Mesothelial cell of epicardium (in vitro differentiated cells): ENCODE data around the gene PPID. TPM values are rescaled to one million over a fixed set of nuclear protein-coding genes. Genes with fewer than 3 reads are reported as not detected.
"Not testable (repeated sequence)": the region's sequence is repeated elsewhere in the genome, so short reads cannot be mapped to it uniquely, and the experiment has no call there.

ENCODE experiments used
- DNase-seq, 2 experiments: peaks; one replicate each; pipeline ENCODE4 v3.0.0; 2021; ENCODE audit warnings: low spot score in 2 of 2; ENCODE audit not compliant: unreplicated experiment in 2 of 2
- H3K27ac Mint-ChIP-seq: 2 replicates; pipeline ENCODE4 v1.8.0; 2021; ENCODE audit warnings: mixed read lengths
- H3K27me3 Mint-ChIP-seq: 2 replicates; pipeline ENCODE4 v1.8.0; 2021; ENCODE audit warnings: low read depth, mixed read lengths
- H3K36me3 Mint-ChIP-seq: 2 replicates; pipeline ENCODE4 v1.8.0; 2021; ENCODE audit warnings: mixed read lengths
- H3K4me1 Mint-ChIP-seq: 2 replicates; pipeline ENCODE4 v1.8.0; 2021; ENCODE audit warnings: mixed read lengths
- H3K4me3 Mint-ChIP-seq: 2 replicates; pipeline ENCODE4 v1.8.0; 2021; ENCODE audit warnings: mild to moderate bottlenecking, moderate library complexity, mixed read lengths
- H3K9me3 Mint-ChIP-seq: 2 replicates; pipeline ENCODE4 v1.8.0; 2021; ENCODE audit warnings: mixed read lengths
- total RNA-seq: library from RNA; stranded (reverse); gene quantifications from 3 replicates; pipeline ENCODE4 v1.2.1, GENCODE V29; 2021
- TF ChIP-seq, protein P1 (sequence below): fragments of 200-600 bp; sonication (generic); IDR thresholded peaks from one replicate; pipeline ENCODE4 v1.5.0; 2021; ENCODE audit warnings: antibody characterized with exemption; ENCODE audit not compliant: unreplicated experiment

Gene PPID
- total RNA-seq, 1 donor from 2014 or later: 20.5 TPM

- Mint-ChIP-seq H3K9me3 (no peaks in the 10 kb centered on the region), H3K4me3 (no peak overlapping the region), H3K27me3 (no peaks in the 10 kb centered on the region), H3K36me3 (peaks cover 11% of the 10 kb centered on the region), H3K4me1 (peaks cover 6% of the 10 kb centered on the region), H3K27ac (no peak overlapping the region)
- TF ChIP-seq, protein P1, sequence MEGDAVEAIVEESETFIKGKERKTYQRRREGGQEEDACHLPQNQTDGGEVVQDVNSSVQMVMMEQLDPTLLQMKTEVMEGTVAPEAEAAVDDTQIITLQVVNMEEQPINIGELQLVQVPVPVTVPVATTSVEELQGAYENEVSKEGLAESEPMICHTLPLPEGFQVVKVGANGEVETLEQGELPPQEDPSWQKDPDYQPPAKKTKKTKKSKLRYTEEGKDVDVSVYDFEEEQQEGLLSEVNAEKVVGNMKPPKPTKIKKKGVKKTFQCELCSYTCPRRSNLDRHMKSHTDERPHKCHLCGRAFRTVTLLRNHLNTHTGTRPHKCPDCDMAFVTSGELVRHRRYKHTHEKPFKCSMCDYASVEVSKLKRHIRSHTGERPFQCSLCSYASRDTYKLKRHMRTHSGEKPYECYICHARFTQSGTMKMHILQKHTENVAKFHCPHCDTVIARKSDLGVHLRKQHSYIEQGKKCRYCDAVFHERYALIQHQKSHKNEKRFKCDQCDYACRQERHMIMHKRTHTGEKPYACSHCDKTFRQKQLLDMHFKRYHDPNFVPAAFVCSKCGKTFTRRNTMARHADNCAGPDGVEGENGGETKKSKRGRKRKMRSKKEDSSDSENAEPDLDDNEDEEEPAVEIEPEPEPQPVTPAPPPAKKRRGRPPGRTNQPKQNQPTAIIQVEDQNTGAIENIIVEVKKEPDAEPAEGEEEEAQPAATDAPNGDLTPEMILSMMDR: no peak
- no peak for DNase-seq
Observed at GRCh38 chr4:158664806-158665205, 58.4 kb downstream of the PPID start.

DNA sequence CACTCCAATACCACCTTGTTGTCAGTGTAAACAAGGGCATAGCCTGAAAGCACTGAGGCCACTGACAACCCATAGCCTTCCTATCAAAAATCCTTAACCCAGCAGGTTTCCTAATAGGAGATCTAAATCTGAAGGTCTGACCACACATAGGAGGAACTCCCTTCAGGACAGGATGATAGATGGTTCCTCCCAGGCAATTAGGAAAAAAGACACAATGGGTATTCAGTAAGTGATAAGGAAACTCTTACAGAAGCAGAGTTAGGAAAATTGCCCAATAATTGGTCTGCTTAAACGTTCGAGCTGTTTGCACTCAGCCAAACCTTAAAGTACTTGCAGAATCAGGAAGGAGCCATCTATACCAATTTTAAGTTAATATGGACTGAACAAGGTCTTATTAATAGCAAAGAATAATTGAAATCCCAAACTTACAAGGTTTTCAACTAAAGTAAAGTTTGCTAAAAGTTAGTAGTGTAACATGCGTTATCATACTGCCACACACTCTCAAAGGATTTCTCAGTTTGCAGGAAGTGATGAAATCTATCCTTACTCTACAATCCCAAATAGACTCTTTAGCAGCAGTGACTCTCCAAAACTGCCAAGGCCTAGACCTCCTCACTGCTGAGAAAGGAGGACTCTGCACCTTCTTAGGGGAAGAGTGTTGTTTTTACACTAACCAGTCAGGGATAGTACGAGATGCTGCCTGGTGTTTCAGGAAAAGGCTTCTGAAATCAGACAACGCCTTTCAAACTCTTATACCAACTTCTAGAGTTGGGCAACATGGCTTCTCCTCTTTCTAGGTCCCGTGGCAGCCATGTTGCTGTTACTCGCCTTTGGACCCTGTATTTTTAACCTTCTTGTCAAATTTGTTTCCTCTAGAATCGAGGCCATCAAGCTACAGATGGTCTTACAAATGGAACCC, 59.2 kb downstream of the PPID start:
- H3K9me3 Mint-ChIP-seq, H3K4me1 Mint-ChIP-seq, DNase-seq, H3K4me3 Mint-ChIP-seq, H3K27ac Mint-ChIP-seq, H3K36me3 Mint-ChIP-seq, H3K27me3 Mint-ChIP-seq: not testable (repeated sequence)

DNA sequence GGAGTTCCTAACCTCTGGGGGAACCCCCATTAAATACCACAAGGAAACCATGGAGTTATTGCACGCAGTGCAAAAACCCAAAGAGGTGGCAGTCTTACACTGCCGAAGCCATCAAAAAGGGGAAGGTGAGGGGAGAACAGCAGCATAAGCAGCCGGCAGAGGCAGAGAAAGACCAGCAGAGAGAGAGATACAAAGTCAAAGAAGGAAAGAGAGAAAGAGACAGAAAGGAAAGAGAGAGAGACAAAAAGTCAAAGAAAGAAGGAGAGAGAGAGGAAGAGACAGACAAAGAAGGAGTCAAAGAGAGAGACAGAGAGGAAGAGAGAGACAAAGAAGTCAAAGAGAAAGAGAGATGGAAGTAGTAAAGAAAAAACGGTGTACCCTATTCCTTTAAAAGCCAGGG, 59.9 kb downstream of the PPID start:
- not testable (repeated sequence) for H3K27me3 Mint-ChIP-seq, H3K27ac Mint-ChIP-seq, H3K4me3 Mint-ChIP-seq, DNase-seq, H3K36me3 Mint-ChIP-seq, H3K4me1 Mint-ChIP-seq, H3K9me3 Mint-ChIP-seq

Other genes starting within 250 kb of the PPID start
- gene RXFP1, start 201.5 kb downstream of the PPID start, total RNA-seq: 0.07 TPM in 1 of 3 replicates, not detected in the others
- gene C4orf46, start 51.5 kb downstream of the PPID start, total RNA-seq: 16.2 to 17.4 TPM (median 17.4 TPM) in 3 replicates
- gene ETFDH, start 51.1 kb downstream of the PPID start, total RNA-seq: 16.5 to 20.7 TPM (median 19.4 TPM) in 3 replicates
- 31.4 to 32.9 TPM (median 32.1 TPM) in 3 replicates for gene FNIP2, start 45.6 kb upstream of the PPID start, total RNA-seq